ENCODE measurements around the gene SAMD13. TPM values are rescaled to one million over a fixed set of nuclear protein-coding genes. Genes with fewer than 3 reads are reported as not detected.

SAMD13 gene
- total RNA-seq, 1 experiment from 2014 or later, result 2.2 TPM

DNA sequence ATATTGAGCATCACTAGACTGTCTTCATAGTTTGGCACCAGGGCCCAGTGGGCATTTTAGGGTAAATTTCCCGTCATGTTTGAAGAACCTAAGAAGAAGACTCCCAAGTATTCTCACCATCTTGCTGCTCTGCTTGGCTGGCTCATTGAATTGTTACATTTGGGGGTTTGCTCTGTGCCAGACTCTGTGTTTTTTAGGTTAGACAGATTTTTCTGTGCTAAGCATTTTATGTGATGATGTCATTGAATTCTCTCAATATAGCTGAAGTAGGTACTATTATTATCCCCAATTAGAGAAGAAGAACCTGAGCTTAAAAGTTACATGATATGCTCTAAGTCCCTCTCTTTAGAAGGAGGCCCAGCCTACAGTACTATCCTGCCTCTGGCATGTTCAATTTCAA, 68.8 kb downstream of the SAMD13 start:
- ChIA-PET POLR2A (no interaction called here), CTCF (no interaction called here)
- H3K36me3 ChIP-seq (ENCODE audit: control insufficient read depth, insufficient read depth, low read length), result no peaks in the 10 kb centered on the region
- no peak for DNase-seq (ENCODE audit: low read depth, low spot score)
- H3K9me3 ChIP-seq (ENCODE audit: control insufficient read depth, insufficient read depth, low read depth, low read length), result peaks cover 7% of the 10 kb centered on the region; the same call in 1 of the 2 replicates
- H3K4me3 ChIP-seq (ENCODE audit: low read depth in 2 of 2, low read length in 2 of 2), result no peak overlapping the region
- no peak for TF ChIP-seq SIN3A (IDR thresholded peaks at IDR 0.05; ENCODE audit: borderline replicate concordance, insufficient read depth, low read depth, low read length)
- no peak for TF ChIP-seq POLR2AphosphoS5 (IDR thresholded peaks at IDR 0.05; ENCODE audit: low read depth, low read length)
- TF ChIP-seq, protein P1, sequence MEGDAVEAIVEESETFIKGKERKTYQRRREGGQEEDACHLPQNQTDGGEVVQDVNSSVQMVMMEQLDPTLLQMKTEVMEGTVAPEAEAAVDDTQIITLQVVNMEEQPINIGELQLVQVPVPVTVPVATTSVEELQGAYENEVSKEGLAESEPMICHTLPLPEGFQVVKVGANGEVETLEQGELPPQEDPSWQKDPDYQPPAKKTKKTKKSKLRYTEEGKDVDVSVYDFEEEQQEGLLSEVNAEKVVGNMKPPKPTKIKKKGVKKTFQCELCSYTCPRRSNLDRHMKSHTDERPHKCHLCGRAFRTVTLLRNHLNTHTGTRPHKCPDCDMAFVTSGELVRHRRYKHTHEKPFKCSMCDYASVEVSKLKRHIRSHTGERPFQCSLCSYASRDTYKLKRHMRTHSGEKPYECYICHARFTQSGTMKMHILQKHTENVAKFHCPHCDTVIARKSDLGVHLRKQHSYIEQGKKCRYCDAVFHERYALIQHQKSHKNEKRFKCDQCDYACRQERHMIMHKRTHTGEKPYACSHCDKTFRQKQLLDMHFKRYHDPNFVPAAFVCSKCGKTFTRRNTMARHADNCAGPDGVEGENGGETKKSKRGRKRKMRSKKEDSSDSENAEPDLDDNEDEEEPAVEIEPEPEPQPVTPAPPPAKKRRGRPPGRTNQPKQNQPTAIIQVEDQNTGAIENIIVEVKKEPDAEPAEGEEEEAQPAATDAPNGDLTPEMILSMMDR (IDR thresholded peaks at IDR 0.05), result no peak
- BruUV-seq (replicated peaks), result no TSS peak
- H3K27me3 ChIP-seq (ENCODE audit: control insufficient read depth, insufficient read depth, low read length), result no peaks in the 10 kb centered on the region
- no peak overlapping the region for H3K27ac ChIP-seq (ENCODE audit: low read length)
- ATAC-seq, result no peak
- in situ Hi-C loops (cut with HindIII; ENCODE audit: low pct_unique_long_range_greater_than_20kb, low sequenced_read_pairs), result no loop called here
- H3K4me1 ChIP-seq (ENCODE audit: control insufficient read depth, insufficient read depth, low read length), result peaks cover 10% of the 10 kb centered on the region
- intact Hi-C loops (cut with micrococcal nuclease; ENCODE audit: unreplicated experiment), result no loop called here

DNA sequence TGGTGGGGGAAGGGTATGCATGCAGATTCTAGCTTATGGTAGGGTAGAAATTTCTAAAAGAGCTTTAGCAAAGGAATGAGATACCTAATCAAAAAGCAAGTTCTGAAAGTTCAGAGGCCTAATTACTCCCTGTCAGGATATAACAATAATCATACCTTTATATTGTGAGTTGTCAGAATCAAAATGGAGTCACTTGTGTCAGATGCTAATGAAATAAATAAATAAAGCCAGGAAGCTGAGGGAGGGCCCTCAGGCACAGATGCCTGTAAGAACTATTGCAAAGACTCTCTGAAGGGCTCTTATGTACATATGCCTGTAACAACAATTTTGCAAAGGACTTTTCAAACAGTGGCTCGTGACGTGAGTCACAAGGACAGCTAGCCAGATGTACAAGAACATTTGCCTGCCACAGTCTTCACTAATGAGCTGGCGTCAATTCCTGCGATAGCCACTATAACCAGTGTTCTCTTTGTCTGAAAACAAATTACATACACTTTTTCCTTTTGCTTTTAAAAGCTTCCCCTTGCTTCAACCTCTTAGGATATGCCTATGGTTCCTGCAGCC, 69.4 kb downstream of the SAMD13 start:
- DNase-seq (ENCODE audit: low read depth, low spot score), result no peak
- POLR2A ChIA-PET, result no interaction called here
- intact Hi-C loops (cut with micrococcal nuclease; ENCODE audit: unreplicated experiment), result no loop called here
- in situ Hi-C loops (cut with HindIII; ENCODE audit: low pct_unique_long_range_greater_than_20kb, low sequenced_read_pairs), result no loop called here
- Histone ChIP-seq H3K27me3 (ENCODE audit: control insufficient read depth, insufficient read depth, low read length) (no peaks in the 10 kb centered on the region), H3K4me1 (ENCODE audit: control insufficient read depth, insufficient read depth, low read length) (peaks cover 3% of the 10 kb centered on the region), H3K36me3 (ENCODE audit: control insufficient read depth, insufficient read depth, low read length) (no peaks in the 10 kb centered on the region), H3K4me3 (ENCODE audit: low read depth in 2 of 2, low read length in 2 of 2) (no peak overlapping the region), H3K27ac (ENCODE audit: low read length) (no peak overlapping the region), H3K9me3 (ENCODE audit: control insufficient read depth, insufficient read depth, low read depth, low read length) (peaks cover 7% of the 10 kb centered on the region; the same call in 1 of the 2 replicates)
- CTCF ChIA-PET, result no interaction called here
- no peak for ATAC-seq
- no peak for TF ChIP-seq POLR2AphosphoS5 (IDR thresholded peaks at IDR 0.05; ENCODE audit: low read depth, low read length)
- no peak for TF ChIP-seq TCF7L2 (IDR thresholded peaks at IDR 0.05; ENCODE audit: low read depth, low read length)
- TF ChIP-seq, protein P1 (IDR thresholded peaks at IDR 0.05), result no peak
- TF ChIP-seq SIN3A (IDR thresholded peaks at IDR 0.05; ENCODE audit: borderline replicate concordance, insufficient read depth, low read depth, low read length), result no peak
- TF ChIP-seq, protein P2, sequence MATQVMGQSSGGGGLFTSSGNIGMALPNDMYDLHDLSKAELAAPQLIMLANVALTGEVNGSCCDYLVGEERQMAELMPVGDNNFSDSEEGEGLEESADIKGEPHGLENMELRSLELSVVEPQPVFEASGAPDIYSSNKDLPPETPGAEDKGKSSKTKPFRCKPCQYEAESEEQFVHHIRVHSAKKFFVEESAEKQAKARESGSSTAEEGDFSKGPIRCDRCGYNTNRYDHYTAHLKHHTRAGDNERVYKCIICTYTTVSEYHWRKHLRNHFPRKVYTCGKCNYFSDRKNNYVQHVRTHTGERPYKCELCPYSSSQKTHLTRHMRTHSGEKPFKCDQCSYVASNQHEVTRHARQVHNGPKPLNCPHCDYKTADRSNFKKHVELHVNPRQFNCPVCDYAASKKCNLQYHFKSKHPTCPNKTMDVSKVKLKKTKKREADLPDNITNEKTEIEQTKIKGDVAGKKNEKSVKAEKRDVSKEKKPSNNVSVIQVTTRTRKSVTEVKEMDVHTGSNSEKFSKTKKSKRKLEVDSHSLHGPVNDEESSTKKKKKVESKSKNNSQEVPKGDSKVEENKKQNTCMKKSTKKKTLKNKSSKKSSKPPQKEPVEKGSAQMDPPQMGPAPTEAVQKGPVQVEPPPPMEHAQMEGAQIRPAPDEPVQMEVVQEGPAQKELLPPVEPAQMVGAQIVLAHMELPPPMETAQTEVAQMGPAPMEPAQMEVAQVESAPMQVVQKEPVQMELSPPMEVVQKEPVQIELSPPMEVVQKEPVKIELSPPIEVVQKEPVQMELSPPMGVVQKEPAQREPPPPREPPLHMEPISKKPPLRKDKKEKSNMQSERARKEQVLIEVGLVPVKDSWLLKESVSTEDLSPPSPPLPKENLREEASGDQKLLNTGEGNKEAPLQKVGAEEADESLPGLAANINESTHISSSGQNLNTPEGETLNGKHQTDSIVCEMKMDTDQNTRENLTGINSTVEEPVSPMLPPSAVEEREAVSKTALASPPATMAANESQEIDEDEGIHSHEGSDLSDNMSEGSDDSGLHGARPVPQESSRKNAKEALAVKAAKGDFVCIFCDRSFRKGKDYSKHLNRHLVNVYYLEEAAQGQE (IDR thresholded peaks at IDR 0.05; ENCODE audit: insufficient read depth in 1 of 2, low read depth in 2 of 2, low read length in 1 of 2), result no peak
- BruUV-seq (replicated peaks), result no TSS peak

Measured in Panc1 (cell line).